Stomach (tissue), 4 donors: ENCODE measurements around the gene PRKCD.

Experiments used
- CTCF ChIP-seq, 7 experiments: fragments of 450-650 bp in 4 of 7; fragments of 200-600 bp in 3 of 7; sonication (generic) in 3 of 7; IDR thresholded peaks; one replicate each; pipeline ENCODE4 v1.5.1; 2016 to 2019; ENCODE audit warnings: antibody characterized with exemption in 7 of 7, control low read depth in 2 of 7, mild to moderate bottlenecking in 1 of 7
- EP300 ChIP-seq: sonication (generic); formaldehyde crosslinking; IDR thresholded peaks from one replicate; pipeline ENCODE4 v1.6.1; 2017; ENCODE audit warnings: antibody characterized with exemption

GRCh38 chr3:53140847-53141845 is 19.9 kb upstream of the PRKCD start:
- TF ChIP-seq CTCF (IDR thresholded peaks at IDR 0.05): no peak
- TF ChIP-seq EP300: no peak
